ENCODE data around the gene ACOT12. TPM values are rescaled to one million over a fixed set of nuclear protein-coding genes. Genes with fewer than 3 reads are reported as not detected.
A peak's percentile ranks its signal among the peaks of the same experiment; 100 is the strongest.
"Not testable (repeated sequence)": the region's sequence is repeated elsewhere in the genome, so short reads cannot be mapped to it uniquely, and the experiment has no call there.

Gene ACOT12
- total RNA-seq, 1 experiment from 2014 or later = not detected

DNA sequence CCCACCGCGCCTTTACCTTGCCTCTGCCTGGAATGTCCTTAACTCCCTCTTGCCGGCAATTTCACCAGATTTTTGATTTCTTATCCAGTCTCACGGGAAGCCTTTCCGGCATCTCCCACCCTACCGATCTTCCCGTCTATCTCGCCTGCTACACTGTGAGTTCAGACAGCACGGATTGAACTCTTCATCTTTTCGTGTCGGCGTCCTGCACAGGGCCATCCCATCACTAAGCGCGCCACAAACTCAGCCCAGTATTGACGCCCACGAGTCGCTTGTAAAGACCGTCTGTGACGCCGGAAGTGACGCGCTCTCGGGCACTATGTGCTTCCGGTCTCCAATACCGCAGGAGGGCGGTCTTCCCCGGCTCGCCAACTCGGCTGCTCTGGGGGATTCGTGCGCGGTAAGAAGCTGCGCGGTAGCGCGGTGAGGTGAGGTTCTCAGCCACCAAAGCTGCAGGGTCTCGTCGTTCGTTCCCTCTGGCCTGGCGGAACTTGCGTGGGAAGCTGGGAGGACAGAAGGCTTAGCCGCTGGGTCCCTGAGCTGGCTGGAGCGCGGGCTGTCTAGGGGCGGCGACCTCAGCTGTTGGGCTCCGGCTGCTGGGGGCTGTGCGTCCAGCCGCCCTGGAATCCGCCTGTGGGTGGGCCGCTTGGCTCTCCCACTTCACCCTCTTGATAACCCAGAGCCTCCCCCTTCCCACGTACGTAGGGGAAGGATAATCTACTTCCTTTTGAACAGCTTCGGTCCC, 92.5 kb downstream of the ACOT12 start, which contains the start of gene ZCCHC9:
TSS of gene ZCCHC9 (plus strand) at position 317 of the 745 bp plus-strand sequence. CDS start 3,171 bp downstream, outside the sequence.
- ChIA-PET POLR2A (ENCODE audit: unreplicated experiment) (interaction anchor here (0.7 kb wide), 1 partner anchor 150 kb away, joined by 3 read pairs; no protein-coding TSS in a partner anchor), CTCF (interaction anchor here (0.6 to 0.7 kb wide), 3 partner anchors 127 to 270 kb away, joined by 3 read pairs; no protein-coding TSS in a partner anchor)
- Histone ChIP-seq H3K9me2 (replicated peaks; ENCODE audit: low read length) (no peaks in the 10 kb centered on the region), H3F3A (ENCODE audit: low read length, unreplicated experiment) (peaks cover 10% of the 10 kb centered on the region), H3K9ac (ENCODE audit: low read length) (peak within 1 kb of the TSS; percentile 97), H3K4me1 (ENCODE audit: insufficient read depth, low read length) (peaks cover 39% of the 10 kb centered on the region), H4K20me1 (ENCODE audit: low read length) (no peaks in the 10 kb centered on the region), H3K9me3 (ENCODE audit: low read length) (no peaks in the 10 kb centered on the region), H2AFZ (ENCODE audit: low read length) (peak within 1 kb of the TSS; percentile 84), H3K4me3 (ENCODE audit: low read length) (peak within 1 kb of the TSS; percentile 87), H3K36me3 (ENCODE audit: low read depth, low read length) (peaks cover 11% of the 10 kb centered on the region), H3K79me2 (ENCODE audit: low read length) (peaks cover 75% of the 10 kb centered on the region), H3K27ac (ENCODE audit: low read length) (peak within 1 kb of the TSS; percentile 95), H3K4me2 (ENCODE audit: low read length) (peak within 1 kb of the TSS; percentile 90), H3K27me3 (ENCODE audit: low read length) (no peaks in the 10 kb centered on the region)
- TSS peak; percentile 70 for BruUV-seq (replicated peaks)
- intact Hi-C loops (cut with micrococcal nuclease) = loop anchor here (5.0 kb wide), 3 partner anchors 206 to 861 kb away; partner anchors contain the start of gene SSBP2
- peak; percentile 71 for ATAC-seq
- peak; percentile 90 for DNase-seq
- TF ChIP-seq, protein P1, sequence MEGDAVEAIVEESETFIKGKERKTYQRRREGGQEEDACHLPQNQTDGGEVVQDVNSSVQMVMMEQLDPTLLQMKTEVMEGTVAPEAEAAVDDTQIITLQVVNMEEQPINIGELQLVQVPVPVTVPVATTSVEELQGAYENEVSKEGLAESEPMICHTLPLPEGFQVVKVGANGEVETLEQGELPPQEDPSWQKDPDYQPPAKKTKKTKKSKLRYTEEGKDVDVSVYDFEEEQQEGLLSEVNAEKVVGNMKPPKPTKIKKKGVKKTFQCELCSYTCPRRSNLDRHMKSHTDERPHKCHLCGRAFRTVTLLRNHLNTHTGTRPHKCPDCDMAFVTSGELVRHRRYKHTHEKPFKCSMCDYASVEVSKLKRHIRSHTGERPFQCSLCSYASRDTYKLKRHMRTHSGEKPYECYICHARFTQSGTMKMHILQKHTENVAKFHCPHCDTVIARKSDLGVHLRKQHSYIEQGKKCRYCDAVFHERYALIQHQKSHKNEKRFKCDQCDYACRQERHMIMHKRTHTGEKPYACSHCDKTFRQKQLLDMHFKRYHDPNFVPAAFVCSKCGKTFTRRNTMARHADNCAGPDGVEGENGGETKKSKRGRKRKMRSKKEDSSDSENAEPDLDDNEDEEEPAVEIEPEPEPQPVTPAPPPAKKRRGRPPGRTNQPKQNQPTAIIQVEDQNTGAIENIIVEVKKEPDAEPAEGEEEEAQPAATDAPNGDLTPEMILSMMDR (conservative IDR thresholded peaks at IDR 0.05; ENCODE audit: low read depth, low read length) = peak; percentile 11; the same call in 1 of the 2 replicates
- TF ChIP-seq EZH2 (IDR thresholded peaks at IDR 0.05; ENCODE audit: low read length, unreplicated experiment) (no peak), EZH2phosphoT487 (IDR thresholded peaks at IDR 0.05; ENCODE audit: borderline replicate concordance, low read length) (no peak)

DNA sequence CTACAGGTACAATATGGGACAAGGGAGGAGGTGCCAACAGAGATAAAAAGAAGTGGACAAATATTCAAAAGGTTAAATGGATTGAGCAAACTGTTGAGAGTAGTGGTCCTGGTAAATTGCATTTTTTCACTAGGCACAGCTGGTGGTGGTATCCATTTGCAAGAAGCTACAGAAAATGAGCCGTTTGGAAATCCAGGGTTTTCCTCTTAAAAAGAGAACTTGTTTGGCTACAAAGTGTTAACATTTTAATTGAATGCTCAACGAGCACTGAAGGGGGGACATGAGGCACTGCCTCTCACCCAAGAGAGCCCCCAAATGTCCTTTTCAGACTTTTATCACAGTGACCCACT, 93.0 kb downstream of the ACOT12 start:
- Histone ChIP-seq H3K27ac (ENCODE audit: low read length) (peak overlapping the region; percentile 95), H4K20me1 (ENCODE audit: low read length) (no peaks in the 10 kb centered on the region), H2AFZ (ENCODE audit: low read length) (peak overlapping the region; percentile 84), H3K4me3 (ENCODE audit: low read length) (peak overlapping the region; percentile 87), H3K79me2 (ENCODE audit: low read length) (peaks cover 75% of the 10 kb centered on the region), H3K4me2 (ENCODE audit: low read length) (peak overlapping the region; percentile 90), H3K4me1 (ENCODE audit: insufficient read depth, low read length) (peaks cover 39% of the 10 kb centered on the region), H3K9me2 (replicated peaks; ENCODE audit: low read length) (no peaks in the 10 kb centered on the region), H3K36me3 (ENCODE audit: low read depth, low read length) (peaks cover 11% of the 10 kb centered on the region), H3F3A (ENCODE audit: low read length, unreplicated experiment) (peaks cover 10% of the 10 kb centered on the region), H3K9ac (ENCODE audit: low read length) (peak overlapping the region; percentile 97), H3K9me3 (ENCODE audit: low read length) (no peaks in the 10 kb centered on the region), H3K27me3 (ENCODE audit: low read length) (no peaks in the 10 kb centered on the region)
- ATAC-seq (no peak), DNase-seq (no peak)
- intact Hi-C loops (cut with micrococcal nuclease) = loop anchor here (5.0 kb wide), 3 partner anchors 206 to 861 kb away; partner anchors contain the start of gene SSBP2
- ChIA-PET POLR2A (ENCODE audit: unreplicated experiment) (no interaction called here), CTCF (no interaction called here)
- TF ChIP-seq EZH2phosphoT487 (IDR thresholded peaks at IDR 0.05; ENCODE audit: borderline replicate concordance, low read length) = no peak
- TF ChIP-seq, protein P1 (conservative IDR thresholded peaks at IDR 0.05; ENCODE audit: low read depth, low read length) = no peak
- no peak for TF ChIP-seq EZH2 (IDR thresholded peaks at IDR 0.05; ENCODE audit: low read length, unreplicated experiment)
- BruUV-seq (replicated peaks) = TSS peak; percentile 81

DNA sequence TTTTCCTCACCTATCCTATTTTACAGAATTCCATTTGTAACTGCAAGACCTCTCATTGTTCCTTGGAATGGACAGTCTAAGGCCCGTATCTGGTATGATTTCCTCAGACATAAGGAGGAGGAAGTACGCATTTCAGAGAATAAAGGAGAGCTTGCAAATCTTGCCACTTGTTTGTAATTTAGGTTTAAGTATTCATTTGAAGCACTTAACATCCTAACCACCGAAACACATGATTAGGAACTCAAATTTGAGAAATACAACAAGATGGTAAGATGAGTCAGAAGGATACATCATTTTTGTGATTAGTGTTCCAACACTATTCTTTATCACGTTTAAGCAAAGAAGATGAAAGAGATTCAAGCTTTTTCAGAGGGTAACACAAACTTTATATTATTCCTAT, 96.4 kb downstream of the ACOT12 start:
- no peaks in the 10 kb centered on the region for H3K9me2 ChIP-seq (replicated peaks; ENCODE audit: low read length)
- DNase-seq = no peak
- H3K4me2 ChIP-seq (ENCODE audit: low read length) = no peak overlapping the region
- ChIA-PET CTCF (no interaction called here), POLR2A (ENCODE audit: unreplicated experiment) (no interaction called here)
- TF ChIP-seq EZH2phosphoT487 (IDR thresholded peaks at IDR 0.05; ENCODE audit: borderline replicate concordance, low read length) (no peak), EZH2 (IDR thresholded peaks at IDR 0.05; ENCODE audit: low read length, unreplicated experiment) (no peak)
- TF ChIP-seq, protein P1 (conservative IDR thresholded peaks at IDR 0.05; ENCODE audit: low read depth, low read length) = no peak
- no peaks in the 10 kb centered on the region for H3F3A ChIP-seq (ENCODE audit: low read length, unreplicated experiment)
- H4K20me1 ChIP-seq (ENCODE audit: low read length) = no peaks in the 10 kb centered on the region
- intact Hi-C loops (cut with micrococcal nuclease) = loop anchor here (5.0 to 10.0 kb wide), 2 partner anchors 100 to 613 kb away; no protein-coding TSS in a partner anchor
- peaks cover 74% of the 10 kb centered on the region for H3K79me2 ChIP-seq (ENCODE audit: low read length)
- no TSS peak for BruUV-seq (replicated peaks)
- no peak overlapping the region for H3K9ac ChIP-seq (ENCODE audit: low read length)
- no peak overlapping the region for H3K27ac ChIP-seq (ENCODE audit: low read length)
- H3K36me3 ChIP-seq (ENCODE audit: low read depth, low read length) = no peaks in the 10 kb centered on the region
- no peaks in the 10 kb centered on the region for H3K9me3 ChIP-seq (ENCODE audit: low read length)
- no peak for ATAC-seq
- H3K27me3 ChIP-seq (ENCODE audit: low read length) = no peaks in the 10 kb centered on the region
- no peak overlapping the region for H3K4me3 ChIP-seq (ENCODE audit: low read length)
- peaks cover 17% of the 10 kb centered on the region for H3K4me1 ChIP-seq (ENCODE audit: insufficient read depth, low read length)
- H2AFZ ChIP-seq (ENCODE audit: low read length) = no peak overlapping the region

DNA sequence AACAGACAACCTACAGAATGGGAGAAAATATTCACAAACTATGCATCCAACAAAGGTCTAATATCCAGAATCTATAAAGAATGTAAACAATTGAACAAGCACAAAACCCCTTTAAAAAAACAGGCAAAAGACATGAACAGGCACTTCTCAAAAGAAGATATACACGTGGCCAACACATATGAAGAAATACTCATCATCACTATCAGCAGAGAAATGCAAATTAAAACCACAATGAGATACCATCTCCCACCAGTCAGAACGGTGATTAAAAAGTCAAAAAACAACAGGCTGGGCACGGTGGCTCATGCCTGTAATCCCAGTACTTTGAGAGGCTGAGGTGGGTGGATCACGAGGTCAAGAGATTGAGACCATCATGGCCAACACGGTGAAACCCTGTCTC, 99.9 kb downstream of the ACOT12 start:
- POLR2A ChIA-PET (ENCODE audit: unreplicated experiment); BruUV-seq (replicated peaks): not testable (repeated sequence)
- intact Hi-C loops (cut with micrococcal nuclease) = loop anchor here (10.0 kb wide), 1 partner anchor 609 kb away; no protein-coding TSS in a partner anchor

More for the DNA sequence above, 99.9 kb downstream of the ACOT12 start:
- H3K79me2 ChIP-seq (ENCODE audit: low read length) = peaks cover 78% of the 10 kb centered on the region
- H2AFZ ChIP-seq (ENCODE audit: low read length); H3K27me3 ChIP-seq (ENCODE audit: low read length); H3F3A ChIP-seq (ENCODE audit: low read length, unreplicated experiment); ATAC-seq; H3K4me3 ChIP-seq (ENCODE audit: low read length); CTCF ChIA-PET; H3K4me2 ChIP-seq (ENCODE audit: low read length); H4K20me1 ChIP-seq (ENCODE audit: low read length); H3K9me2 ChIP-seq (replicated peaks; ENCODE audit: low read length); H3K27ac ChIP-seq (ENCODE audit: low read length); H3K36me3 ChIP-seq (ENCODE audit: low read depth, low read length); DNase-seq; H3K9ac ChIP-seq (ENCODE audit: low read length); H3K9me3 ChIP-seq (ENCODE audit: low read length); H3K4me1 ChIP-seq (ENCODE audit: insufficient read depth, low read length): not testable (repeated sequence)

All from PC-3 (cell line).